C4-2B (cell line): Measurements from ENCODE around the gene ITGB2.

Experiments used
- H3K27ac ChIP-seq: fragments of 450-650 bp; 2 replicates; pipeline ENCODE4 v1.5.1; 2017
- CTCF ChIP-seq: fragments of 450-650 bp; conservative IDR thresholded peaks from 2 replicates; pipeline ENCODE4 v1.5.1; 2017; ENCODE audit warnings: mild to moderate bottlenecking
- ZFX ChIP-seq: fragments of 450-650 bp; IDR thresholded peaks from 2 replicates; pipeline ENCODE4 v1.6.1; 2017

The ITGB2 gene

GRCh38 chr21:44908908-44909307, 11.8 kb downstream of the ITGB2 start:
- no peak overlapping the region for H3K27ac ChIP-seq
- no peak for TF ChIP-seq CTCF
- TF ChIP-seq ZFX: no peak

GRCh38 chr21:44907966-44908895, 12.5 kb downstream of the ITGB2 start:
- no peak overlapping the region for H3K27ac ChIP-seq
- no peak for TF ChIP-seq ZFX
- TF ChIP-seq CTCF: no peak

- no peak for TF ChIP-seq ZFX
- no peak for TF ChIP-seq CTCF
- H3K27ac ChIP-seq: no peak overlapping the region
Measured at GRCh38 chr21:44907225-44907965, 13.3 kb downstream of the ITGB2 start.

- no peak for TF ChIP-seq ZFX
- no peak for TF ChIP-seq CTCF
- H3K27ac ChIP-seq: no peak overlapping the region
Measured at GRCh38 chr21:44905728-44906090, 15.0 kb downstream of the ITGB2 start.

- TF ChIP-seq ZFX (no peak), CTCF (no peak)
- H3K27ac ChIP-seq: no peak overlapping the region
Measured at GRCh38 chr21:44905016-44905727, 15.5 kb downstream of the ITGB2 start.

- no peak overlapping the region for H3K27ac ChIP-seq
- TF ChIP-seq ZFX (no peak), CTCF (no peak)
Measured at GRCh38 chr21:44904141-44904923, 16.4 kb downstream of the ITGB2 start.
